Measurements from ENCODE around the gene BPIFA3.

Gene BPIFA3

DNA sequence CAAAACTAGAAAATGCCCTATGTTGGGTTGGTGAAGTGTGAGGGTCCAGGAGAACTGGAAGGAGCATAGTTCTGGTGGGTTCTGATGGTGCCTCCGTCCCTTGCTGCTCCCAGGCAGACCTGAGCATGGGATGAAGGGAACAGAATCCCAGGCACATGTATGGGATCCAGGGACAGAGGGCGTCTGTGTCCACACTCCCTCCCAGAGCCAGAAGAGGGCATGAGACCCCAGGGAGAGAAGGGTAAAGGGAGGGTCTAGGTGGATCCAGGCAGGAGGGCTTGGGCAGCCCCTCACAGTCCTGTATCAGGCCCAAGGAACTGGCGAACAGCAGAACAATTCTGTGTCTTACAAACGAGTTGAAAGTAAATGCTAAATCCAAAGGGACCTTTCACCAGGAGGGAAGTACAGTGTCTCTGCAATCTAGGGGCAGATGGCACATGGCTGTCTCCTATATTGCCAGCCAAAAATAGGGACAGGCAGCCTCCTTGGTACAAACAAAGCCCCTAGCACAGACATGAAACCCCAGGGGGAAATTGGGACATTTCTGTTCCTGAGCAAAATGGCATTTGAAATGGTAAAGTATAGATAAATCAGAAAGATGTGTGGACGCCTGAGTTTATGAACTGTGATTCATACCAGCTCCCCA lies 16.1 kb downstream of the BPIFA3 start:
- DNase-seq (ENCODE audit: low read depth in 2 of 2): no peak
- H3K4me3 ChIP-seq (replicated peaks in 1 of 2; ENCODE audit: low read depth in 2 of 2, low read length in 2 of 2): no peak overlapping the region
- TF ChIP-seq CTCF (IDR thresholded peaks at IDR 0.05; ENCODE audit: low read depth, low read length): no peak

DNA sequence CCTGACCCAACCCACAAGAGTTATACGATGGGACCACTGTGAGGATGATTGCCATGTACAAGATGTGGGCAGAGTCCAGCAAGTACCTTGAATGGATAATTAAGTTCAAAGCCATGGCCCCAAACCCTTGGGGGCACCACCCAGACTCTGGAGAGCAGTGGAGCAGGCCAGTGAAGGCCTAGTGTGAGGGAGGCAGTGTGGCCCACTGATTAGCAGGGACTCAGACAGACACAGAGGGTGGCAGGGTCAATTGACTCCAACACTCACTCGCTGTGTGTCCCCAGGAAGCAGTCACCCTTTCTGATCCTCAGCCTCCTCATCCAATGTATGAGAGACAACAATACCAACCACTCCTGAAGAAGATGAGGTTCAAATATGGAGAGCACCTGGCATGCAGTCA lies 16.9 kb downstream of the BPIFA3 start:
- no peak for DNase-seq (ENCODE audit: low read depth in 2 of 2)
- H3K4me3 ChIP-seq (replicated peaks in 1 of 2; ENCODE audit: low read depth in 2 of 2, low read length in 2 of 2): no peak overlapping the region
- TF ChIP-seq CTCF (IDR thresholded peaks at IDR 0.05; ENCODE audit: low read depth, low read length): no peak

- no peak within 1 kb of the TSS for H3K4me3 ChIP-seq (replicated peaks in 1 of 2; ENCODE audit: low read depth in 2 of 2, low read length in 2 of 2)
- DNase-seq (ENCODE audit: low read depth in 2 of 2): no peak
- no peak for TF ChIP-seq CTCF (IDR thresholded peaks at IDR 0.05; ENCODE audit: low read depth, low read length)
Measured at GRCh38 chr20:33235696-33236095, 18.5 kb downstream of the BPIFA3 start, which contains the start of gene BPIFA1. BPIFA1 (plus strand) TSS chr20:33235996; CDS start chr20:33237712, 1,716 bp downstream.

- no peak for TF ChIP-seq CTCF (IDR thresholded peaks at IDR 0.05; ENCODE audit: low read depth, low read length)
- no peak for DNase-seq (ENCODE audit: low read depth in 2 of 2)
Measured at GRCh38 chr20:33236351-33236750, 19.2 kb downstream of the BPIFA3 start.

DNA sequence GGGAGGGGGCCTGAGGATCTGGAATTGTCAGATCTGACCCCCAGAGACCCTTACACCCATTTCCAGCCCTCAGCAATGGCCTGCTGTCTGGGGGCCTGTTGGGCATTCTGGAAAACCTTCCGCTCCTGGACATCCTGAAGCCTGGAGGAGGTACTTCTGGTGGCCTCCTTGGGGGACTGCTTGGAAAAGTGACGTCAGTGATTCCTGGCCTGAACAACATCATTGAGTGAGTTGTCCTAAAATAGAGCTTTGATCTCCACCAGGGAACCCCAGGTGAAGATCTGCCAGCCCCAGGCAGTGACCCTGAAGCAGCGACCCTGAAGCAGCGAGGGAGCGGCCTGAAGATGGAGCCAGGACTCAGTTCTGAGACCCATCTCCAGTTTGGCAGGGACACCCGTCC lies 20.8 kb downstream of the BPIFA3 start:
- H3K4me3 ChIP-seq (replicated peaks in 1 of 2; ENCODE audit: low read depth in 2 of 2, low read length in 2 of 2): no peak overlapping the region
- no peak for DNase-seq (ENCODE audit: low read depth in 2 of 2)
- no peak for TF ChIP-seq CTCF (IDR thresholded peaks at IDR 0.05; ENCODE audit: low read depth, low read length)

More at GRCh38 chr20:33236351-33236750, 19.2 kb downstream of the BPIFA3 start:
- H3K4me3 ChIP-seq (replicated peaks in 1 of 2; ENCODE audit: low read depth in 2 of 2, low read length in 2 of 2): no peak overlapping the region

GRCh38 chr20:33239418-33239817 lies 22.3 kb downstream of the BPIFA3 start:
- DNase-seq (ENCODE audit: low read depth in 2 of 2): no peak

More at GRCh38 chr20:33239418-33239817, 22.3 kb downstream of the BPIFA3 start:
- H3K4me3 ChIP-seq (replicated peaks in 1 of 2; ENCODE audit: low read depth in 2 of 2, low read length in 2 of 2): no peak overlapping the region
- TF ChIP-seq CTCF (IDR thresholded peaks at IDR 0.05; ENCODE audit: low read depth, low read length): no peak
